HL-60 (cell line): Measurements from ENCODE around the gene C11orf91.

ENCODE experiments used
- DNase-seq, 2 experiments: peaks; one replicate each; pipeline ENCODE4 v3.0.0-alpha.2; 2010 to 2020; ENCODE audit warnings: low read depth in 1 of 2, low spot score in 1 of 2
- H3K27ac ChIP-seq: fragments of 250-450 bp; sonication (Bioruptor Pico); replicated peaks from 2 replicates; pipeline ENCODE4 v1.5.1; 2020; ENCODE audit warnings: mild to moderate bottlenecking, moderate library complexity
- H3K27me3 ChIP-seq: fragments of 250-450 bp; sonication (Bioruptor Pico); 2 replicates; pipeline ENCODE4 v1.5.1; 2021; ENCODE audit warnings: mild to moderate bottlenecking, moderate library complexity; ENCODE audit not compliant: insufficient read depth, poor library complexity, severe bottlenecking
- H3K4me3 ChIP-seq: replicated peaks from 2 replicates; pipeline ENCODE4 v1.5.1; 2011; ENCODE audit warnings: mild to moderate bottlenecking, control low read depth, low read length; ENCODE audit not compliant: insufficient read depth
- GABPA ChIP-seq: IDR thresholded peaks from 2 replicates; pipeline ENCODE4 v1.6.1; 2012; ENCODE audit warnings: low read depth
- POLR2AphosphoS5 ChIP-seq: IDR thresholded peaks from 2 replicates; pipeline ENCODE4 v1.6.1; 2012; ENCODE audit warnings: low read depth
- SPI1 ChIP-seq: IDR thresholded peaks from 2 replicates; pipeline ENCODE4 v1.6.1; 2012; ENCODE audit warnings: low read depth, mild to moderate bottlenecking, borderline replicate concordance
- TF ChIP-seq, protein P1 (sequence below): IDR thresholded peaks from 2 replicates; pipeline ENCODE4 v1.6.1; 2012; ENCODE audit warnings: low read depth; ENCODE audit not compliant: insufficient replicate concordance
- TF ChIP-seq, protein P2 (sequence below): IDR thresholded peaks from one replicate; pipeline ENCODE4 v1.5.1; 2011; ENCODE audit warnings: low read length, control low read depth, inconsistent platforms; ENCODE audit not compliant: insufficient read depth

The C11orf91 gene

DNA sequence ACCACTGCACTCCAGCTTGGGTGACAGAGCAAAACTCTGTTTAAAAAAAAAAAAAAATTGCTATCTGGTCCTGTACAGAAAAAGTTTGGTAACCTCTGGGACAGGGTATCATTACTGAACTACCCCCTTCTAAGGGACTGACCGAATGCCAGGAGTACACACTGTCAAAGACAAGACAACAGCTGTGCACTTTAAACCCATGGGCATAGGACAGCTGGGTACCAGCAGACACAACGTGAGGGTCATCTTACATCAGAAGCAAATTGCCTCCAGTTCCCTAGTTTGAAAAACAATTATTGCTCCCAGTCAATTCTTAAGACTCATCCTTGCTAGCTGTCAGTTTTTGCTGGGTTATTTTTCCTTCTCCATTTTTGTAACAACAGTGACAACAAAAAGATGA, 17.8 kb upstream of the C11orf91 start:
- DNase-seq: no peak
- Histone ChIP-seq H3K27me3 (no peaks in the 10 kb centered on the region), H3K27ac (no peak overlapping the region), H3K4me3 (no peak overlapping the region)
- TF ChIP-seq, protein P1, sequence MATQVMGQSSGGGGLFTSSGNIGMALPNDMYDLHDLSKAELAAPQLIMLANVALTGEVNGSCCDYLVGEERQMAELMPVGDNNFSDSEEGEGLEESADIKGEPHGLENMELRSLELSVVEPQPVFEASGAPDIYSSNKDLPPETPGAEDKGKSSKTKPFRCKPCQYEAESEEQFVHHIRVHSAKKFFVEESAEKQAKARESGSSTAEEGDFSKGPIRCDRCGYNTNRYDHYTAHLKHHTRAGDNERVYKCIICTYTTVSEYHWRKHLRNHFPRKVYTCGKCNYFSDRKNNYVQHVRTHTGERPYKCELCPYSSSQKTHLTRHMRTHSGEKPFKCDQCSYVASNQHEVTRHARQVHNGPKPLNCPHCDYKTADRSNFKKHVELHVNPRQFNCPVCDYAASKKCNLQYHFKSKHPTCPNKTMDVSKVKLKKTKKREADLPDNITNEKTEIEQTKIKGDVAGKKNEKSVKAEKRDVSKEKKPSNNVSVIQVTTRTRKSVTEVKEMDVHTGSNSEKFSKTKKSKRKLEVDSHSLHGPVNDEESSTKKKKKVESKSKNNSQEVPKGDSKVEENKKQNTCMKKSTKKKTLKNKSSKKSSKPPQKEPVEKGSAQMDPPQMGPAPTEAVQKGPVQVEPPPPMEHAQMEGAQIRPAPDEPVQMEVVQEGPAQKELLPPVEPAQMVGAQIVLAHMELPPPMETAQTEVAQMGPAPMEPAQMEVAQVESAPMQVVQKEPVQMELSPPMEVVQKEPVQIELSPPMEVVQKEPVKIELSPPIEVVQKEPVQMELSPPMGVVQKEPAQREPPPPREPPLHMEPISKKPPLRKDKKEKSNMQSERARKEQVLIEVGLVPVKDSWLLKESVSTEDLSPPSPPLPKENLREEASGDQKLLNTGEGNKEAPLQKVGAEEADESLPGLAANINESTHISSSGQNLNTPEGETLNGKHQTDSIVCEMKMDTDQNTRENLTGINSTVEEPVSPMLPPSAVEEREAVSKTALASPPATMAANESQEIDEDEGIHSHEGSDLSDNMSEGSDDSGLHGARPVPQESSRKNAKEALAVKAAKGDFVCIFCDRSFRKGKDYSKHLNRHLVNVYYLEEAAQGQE: no peak
- TF ChIP-seq GABPA (no peak), SPI1 (no peak), POLR2AphosphoS5 (no peak)
- TF ChIP-seq, protein P2, sequence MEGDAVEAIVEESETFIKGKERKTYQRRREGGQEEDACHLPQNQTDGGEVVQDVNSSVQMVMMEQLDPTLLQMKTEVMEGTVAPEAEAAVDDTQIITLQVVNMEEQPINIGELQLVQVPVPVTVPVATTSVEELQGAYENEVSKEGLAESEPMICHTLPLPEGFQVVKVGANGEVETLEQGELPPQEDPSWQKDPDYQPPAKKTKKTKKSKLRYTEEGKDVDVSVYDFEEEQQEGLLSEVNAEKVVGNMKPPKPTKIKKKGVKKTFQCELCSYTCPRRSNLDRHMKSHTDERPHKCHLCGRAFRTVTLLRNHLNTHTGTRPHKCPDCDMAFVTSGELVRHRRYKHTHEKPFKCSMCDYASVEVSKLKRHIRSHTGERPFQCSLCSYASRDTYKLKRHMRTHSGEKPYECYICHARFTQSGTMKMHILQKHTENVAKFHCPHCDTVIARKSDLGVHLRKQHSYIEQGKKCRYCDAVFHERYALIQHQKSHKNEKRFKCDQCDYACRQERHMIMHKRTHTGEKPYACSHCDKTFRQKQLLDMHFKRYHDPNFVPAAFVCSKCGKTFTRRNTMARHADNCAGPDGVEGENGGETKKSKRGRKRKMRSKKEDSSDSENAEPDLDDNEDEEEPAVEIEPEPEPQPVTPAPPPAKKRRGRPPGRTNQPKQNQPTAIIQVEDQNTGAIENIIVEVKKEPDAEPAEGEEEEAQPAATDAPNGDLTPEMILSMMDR: no peak

- TF ChIP-seq, protein P1: no peak
- TF ChIP-seq GABPA: no peak
- TF ChIP-seq POLR2AphosphoS5: no peak
- TF ChIP-seq, protein P2: no peak
- no peak for TF ChIP-seq SPI1
- H3K4me3 ChIP-seq: no peak overlapping the region
- no peak overlapping the region for H3K27ac ChIP-seq
- no peaks in the 10 kb centered on the region for H3K27me3 ChIP-seq
- DNase-seq: peak in 1 of 2 experiments; percentile 33
These were observed 15.6 kb upstream of the C11orf91 start for GRCh38 chr11:33716243-33716642.

- Histone ChIP-seq H3K4me3 (no peak overlapping the region), H3K27ac (no peak overlapping the region), H3K27me3 (no peaks in the 10 kb centered on the region)
- DNase-seq: no peak
- TF ChIP-seq POLR2AphosphoS5: no peak
- TF ChIP-seq, protein P1: no peak
- no peak for TF ChIP-seq SPI1
- TF ChIP-seq, protein P2: no peak
- TF ChIP-seq GABPA: no peak
These were observed 13.3 kb upstream of the C11orf91 start for GRCh38 chr11:33713856-33714398.
